PC-3 (cell line): ENCODE results near the gene REPS2. TPM values are rescaled to one million over a fixed set of nuclear protein-coding genes. Genes with fewer than 3 reads are reported as not detected.

Experiments
- ATAC-seq: fragments of 200-7000 bp; cut with Tn5 transposase; 2 replicates; pipeline ENCODE4 v1.9.1; 2020; ENCODE audit warnings: mild to moderate bottlenecking, moderate library complexity
- BruUV-seq: library from RNA; stranded (reverse); fragments of 400-500 nt; replicated peaks from 2 replicates; lab custom pipeline; 2021; lab: Mats Ljungman, UMichigan
- CTCF ChIA-PET: fragments of 300-600 bp; sonication (Branson Sonifier 250); formaldehyde crosslinking; loops from one replicate; lab custom pipeline; 2022; ENCODE audit warnings: antibody characterized with exemption; lab: Charles Lee
- POLR2A ChIA-PET: fragments of 300-600 bp; sonication (Branson Sonifier 250); formaldehyde crosslinking; loops from one replicate; lab custom pipeline; 2022; ENCODE audit warnings: antibody characterized with exemption; ENCODE audit not compliant: unreplicated experiment; lab: Charles Lee
- DNase-seq: peaks from one replicate; pipeline ENCODE4 v3.0.0-alpha.2; 2015
- H2AFZ ChIP-seq: fragments of 300-600 bp; sonication (generic); 2 replicates; pipeline ENCODE4 v1.6.0; 2016; ENCODE audit warnings: antibody characterized with exemption, low read length
- H3F3A ChIP-seq: fragments of 300-600 bp; sonication (generic); one replicate; pipeline ENCODE4 v1.6.0; 2017; ENCODE audit warnings: antibody characterized with exemption, low read length, control low read depth, mild to moderate bottlenecking; ENCODE audit not compliant: unreplicated experiment
- H3K27ac ChIP-seq: fragments of 300-600 bp; sonication (generic); 2 replicates; pipeline ENCODE4 v1.5.1; 2016; ENCODE audit warnings: mild to moderate bottlenecking, low read length
- H3K27me3 ChIP-seq: fragments of 300-600 bp; sonication (generic); 2 replicates; pipeline ENCODE4 v1.6.1; 2016; ENCODE audit warnings: low read length, mixed read lengths
- H3K36me3 ChIP-seq: fragments of 300-600 bp; sonication (generic); 2 replicates; pipeline ENCODE4 v1.6.1; 2016; ENCODE audit warnings: low read depth, mixed run types, low read length, mixed read lengths
- H3K4me1 ChIP-seq: fragments of 300-600 bp; sonication (generic); 2 replicates; pipeline ENCODE4 v1.5.1; 2016; ENCODE audit warnings: low read length; ENCODE audit not compliant: insufficient read depth
- H3K4me2 ChIP-seq: fragments of 300-600 bp; sonication (generic); 2 replicates; pipeline ENCODE4 v1.6.0; 2016; ENCODE audit warnings: low read length
- H3K4me3 ChIP-seq: fragments of 300-600 bp; sonication (generic); 2 replicates; pipeline ENCODE4 v1.5.1; 2016; ENCODE audit warnings: mild to moderate bottlenecking, low read length, mixed read lengths
- H3K79me2 ChIP-seq: fragments of 300-600 bp; sonication (generic); 2 replicates; pipeline ENCODE4 v1.6.1; 2017; ENCODE audit warnings: low read length, mixed read lengths
- H3K9ac ChIP-seq: fragments of 300-600 bp; sonication (generic); 2 replicates; pipeline ENCODE4 v1.6.0; 2016; ENCODE audit warnings: mild to moderate bottlenecking, low read length
- H3K9me2 ChIP-seq: fragments of 300-600 bp; sonication (generic); replicated peaks from 2 replicates; pipeline ENCODE4 v1.6.1; 2016; ENCODE audit warnings: mixed run types, low read length, mixed read lengths
- H3K9me3 ChIP-seq: fragments of 300-600 bp; sonication (generic); 2 replicates; pipeline ENCODE4 v1.6.1; 2016; ENCODE audit warnings: low read length, mixed read lengths
- H4K20me1 ChIP-seq: fragments of 300-600 bp; sonication (generic); 2 replicates; pipeline ENCODE4 v1.6.1; 2016; ENCODE audit warnings: low read length, mixed read lengths
- CTCF ChIP-seq: fragments of 300-600 bp; sonication (generic); conservative IDR thresholded peaks from 2 replicates; pipeline ENCODE4 v1.5.1; 2017; ENCODE audit warnings: antibody characterized with exemption, low read depth, mild to moderate bottlenecking, low read length
- EZH2 ChIP-seq: fragments of 300-600 bp; sonication (generic); IDR thresholded peaks from one replicate; pipeline ENCODE4 v1.6.1; 2017; ENCODE audit warnings: antibody characterized with exemption, mild to moderate bottlenecking, low read length; ENCODE audit not compliant: unreplicated experiment
- EZH2phosphoT487 ChIP-seq: fragments of 300-600 bp; sonication (generic); IDR thresholded peaks from 2 replicates; pipeline ENCODE4 v1.6.1; 2018; ENCODE audit warnings: mild to moderate bottlenecking, antibody characterized with exemption, low read length, borderline replicate concordance
- intact Hi-C: fragments of 100-400 bp; cut with micrococcal nuclease; formaldehyde crosslinking; loops from 2 replicates; pipeline ENCODE4 v1.9.0; 2023
- total RNA-seq: library from RNA; depleted of rRNA; stranded (reverse); fragments of >200 nt; gene quantifications from 2 replicates; pipeline ENCODE4 v1.2.3, GENCODE V29; 2014

The REPS2 gene
- total RNA-seq, 1 experiment from 2014 or later = 6.3 TPM

- intact Hi-C loops = no loop called here
- Histone ChIP-seq H2AFZ (no peak overlapping the region), H3K79me2 (no peaks in the 10 kb centered on the region), H3K4me1 (no peaks in the 10 kb centered on the region), H3K36me3 (no peaks in the 10 kb centered on the region), H3K9ac (no peak overlapping the region), H3K27ac (no peak overlapping the region), H3K9me3 (no peaks in the 10 kb centered on the region), H4K20me1 (no peaks in the 10 kb centered on the region), H3K4me2 (no peak overlapping the region), H3K27me3 (no peaks in the 10 kb centered on the region), H3K4me3 (no peak overlapping the region), H3F3A (no peaks in the 10 kb centered on the region), H3K9me2 (no peaks in the 10 kb centered on the region)
- DNase-seq (no peak), ATAC-seq (no peak)
- CTCF ChIA-PET = no interaction called here
- POLR2A ChIA-PET = no interaction called here
- BruUV-seq = no TSS peak
- TF ChIP-seq CTCF (no peak), EZH2 (no peak)
These were observed 107.0 kb downstream of the REPS2 start for GRCh38 chrX:17053502-17053901.

GRCh38 chrX:17056868-17057608, 110.6 kb downstream of the REPS2 start:
- Histone ChIP-seq H3F3A (no peaks in the 10 kb centered on the region), H4K20me1 (no peaks in the 10 kb centered on the region), H3K4me2 (no peak overlapping the region), H3K4me1 (no peaks in the 10 kb centered on the region), H3K27ac (no peak overlapping the region), H3K79me2 (no peaks in the 10 kb centered on the region), H3K36me3 (no peaks in the 10 kb centered on the region), H3K9me3 (no peaks in the 10 kb centered on the region), H3K4me3 (no peak overlapping the region), H3K9me2 (no peaks in the 10 kb centered on the region), H2AFZ (no peak overlapping the region), H3K9ac (no peak overlapping the region), H3K27me3 (no peaks in the 10 kb centered on the region)
- DNase-seq (no peak), ATAC-seq (no peak)
- ChIA-PET CTCF (no interaction called here), POLR2A (no interaction called here)
- TF ChIP-seq EZH2 = no peak
- no peak for TF ChIP-seq CTCF
- TF ChIP-seq EZH2phosphoT487 = no peak
- intact Hi-C loops = no loop called here
- BruUV-seq = no TSS peak

DNA sequence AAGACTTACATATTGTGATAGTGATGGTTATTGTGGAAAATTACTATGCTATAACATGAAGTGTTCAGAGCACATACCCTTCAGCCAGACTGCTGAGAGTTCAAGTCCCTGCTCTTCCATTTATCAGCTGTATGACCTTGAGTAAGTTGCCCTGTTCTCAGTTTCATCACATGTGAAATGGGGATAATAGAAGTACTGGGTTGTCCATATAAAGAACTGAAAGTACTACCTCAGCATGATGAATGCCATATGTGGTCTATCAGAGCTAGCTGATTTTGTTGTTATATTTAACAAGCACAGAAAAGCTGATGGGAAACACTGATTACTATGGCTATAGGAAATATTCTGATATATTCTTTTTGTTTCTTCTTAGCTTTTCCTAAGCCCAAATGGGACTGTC, 115.6 kb downstream of the REPS2 start:
- H3K9me2 ChIP-seq = no peaks in the 10 kb centered on the region
- H3K4me3 ChIP-seq = no peak overlapping the region
- DNase-seq (no peak), ATAC-seq (no peak)
- H3K36me3 ChIP-seq = no peaks in the 10 kb centered on the region
- no peak overlapping the region for H3K9ac ChIP-seq
- no peaks in the 10 kb centered on the region for H4K20me1 ChIP-seq
- no peaks in the 10 kb centered on the region for H3K79me2 ChIP-seq
- POLR2A ChIA-PET = no interaction called here
- H3K9me3 ChIP-seq = no peaks in the 10 kb centered on the region
- H3K4me2 ChIP-seq = no peak overlapping the region
- H3K4me1 ChIP-seq = no peaks in the 10 kb centered on the region
- intact Hi-C loops = no loop called here
- H3F3A ChIP-seq = no peaks in the 10 kb centered on the region
- H3K27me3 ChIP-seq = no peaks in the 10 kb centered on the region
- no peak overlapping the region for H3K27ac ChIP-seq
- H2AFZ ChIP-seq = no peak overlapping the region
- TF ChIP-seq EZH2phosphoT487 (no peak), EZH2 (no peak), CTCF (no peak)
- BruUV-seq = no TSS peak
- CTCF ChIA-PET = no interaction called here
